Jurkat, Clone E6-1 (cell line): ENCODE measurements around the gene SOCS3. TPM values are rescaled to one million over a fixed set of nuclear protein-coding genes. Genes with fewer than 3 reads are reported as not detected.

Experiments
- DNase-seq: peaks from one replicate; pipeline ENCODE4 v3.0.0-alpha.2; 2011; ENCODE audit warnings: low read depth, low spot score
- H3K4me3 ChIP-seq: 2 replicates; pipeline ENCODE4 v1.5.1; 2011; ENCODE audit warnings: mild to moderate bottlenecking, low read length, control low read depth, moderate library complexity
- polyA plus RNA-seq: library from polyadenylated mRNA; unstranded; fragments of >200 nt; gene quantifications from one replicate; pipeline ENCODE4 v1.2.1, GENCODE V29; 2012; ENCODE audit warnings: missing spikeins; ENCODE audit not compliant: insufficient read length, insufficient read depth

Gene SOCS3
- polyA plus RNA-seq, result 1.3 TPM

- DNase-seq, result peak; percentile 62
- H3K4me3 ChIP-seq, result peak within 1 kb of the TSS; percentile 47
Measured at GRCh38 chr17:78359997-78360370, at the start of gene SOCS3. TSS of gene SOCS3 (minus strand) at chr17:78360077. CDS start at chr17:78359095, 982 bp downstream.

GRCh38 chr17:78409191-78409928 lies 49.5 kb upstream of the SOCS3 start:
- DNase-seq, result no peak
- no peak overlapping the region for H3K4me3 ChIP-seq

- no peak for DNase-seq
- H3K4me3 ChIP-seq, result no peak overlapping the region
Measured at GRCh38 chr17:78408476-78409050, 48.7 kb upstream of the SOCS3 start.

- DNase-seq, result no peak
- H3K4me3 ChIP-seq, result no peak overlapping the region
Measured at GRCh38 chr17:78407387-78408000, 47.6 kb upstream of the SOCS3 start.

GRCh38 chr17:78406920-78407319 lies 47.0 kb upstream of the SOCS3 start:
- no peak for DNase-seq
- H3K4me3 ChIP-seq, result no peak overlapping the region

GRCh38 chr17:78406396-78406795 lies 46.5 kb upstream of the SOCS3 start:
- no peak overlapping the region for H3K4me3 ChIP-seq
- no peak for DNase-seq

- no peak overlapping the region for H3K4me3 ChIP-seq
- no peak for DNase-seq
Measured at GRCh38 chr17:78403822-78404221, 43.9 kb upstream of the SOCS3 start.

GRCh38 chr17:78401891-78402290 lies 42.0 kb upstream of the SOCS3 start:
- no peak overlapping the region for H3K4me3 ChIP-seq
- no peak for DNase-seq

GRCh38 chr17:78401246-78401645 lies 41.4 kb upstream of the SOCS3 start:
- DNase-seq, result no peak
- no peak overlapping the region for H3K4me3 ChIP-seq

GRCh38 chr17:78400581-78401240 lies 40.8 kb upstream of the SOCS3 start:
- no peak overlapping the region for H3K4me3 ChIP-seq
- no peak for DNase-seq

- no peak overlapping the region for H3K4me3 ChIP-seq
- no peak for DNase-seq
Measured at GRCh38 chr17:78399693-78400144, 39.8 kb upstream of the SOCS3 start.

GRCh38 chr17:78399028-78399692 lies 39.3 kb upstream of the SOCS3 start:
- H3K4me3 ChIP-seq, result no peak overlapping the region
- no peak for DNase-seq

GRCh38 chr17:78398390-78398789 lies 38.5 kb upstream of the SOCS3 start:
- H3K4me3 ChIP-seq, result no peak overlapping the region
- DNase-seq, result no peak

GRCh38 chr17:78397681-78398101 lies 37.8 kb upstream of the SOCS3 start:
- no peak for DNase-seq
- no peak overlapping the region for H3K4me3 ChIP-seq

- no peak overlapping the region for H3K4me3 ChIP-seq
- no peak for DNase-seq
Measured at GRCh38 chr17:78396441-78397337, 36.8 kb upstream of the SOCS3 start.

GRCh38 chr17:78395155-78395554 lies 35.3 kb upstream of the SOCS3 start:
- no peak overlapping the region for H3K4me3 ChIP-seq
- no peak for DNase-seq

- no peak overlapping the region for H3K4me3 ChIP-seq
- DNase-seq, result no peak
Measured at GRCh38 chr17:78394209-78394608, 34.3 kb upstream of the SOCS3 start.

GRCh38 chr17:78393575-78393974 lies 33.7 kb upstream of the SOCS3 start:
- no peak overlapping the region for H3K4me3 ChIP-seq
- no peak for DNase-seq
